A673 (cell line): ENCODE results near the gene C4orf54.

Source experiments
- CTCF ChIP-seq: fragments of 300-800, 200-600 bp; sonication (generic); conservative IDR thresholded peaks from 2 replicates; pipeline ENCODE4 v1.5.1; 2017; ENCODE audit warnings: low read depth, mild to moderate bottlenecking, antibody characterized with exemption, low read length, moderate library complexity, mixed read lengths
- EZH2 ChIP-seq: fragments of 200-600 bp; sonication (generic); IDR thresholded peaks from 2 replicates; pipeline ENCODE4 v1.6.1; 2017; ENCODE audit warnings: borderline replicate concordance, low read depth, mild to moderate bottlenecking, mixed read lengths, antibody characterized with exemption, low read length; ENCODE audit not compliant: poor library complexity, severe bottlenecking

GRCh38 chr4:99651016-99651769, 6.4 kb downstream of the C4orf54 start:
- TF ChIP-seq CTCF, result no peak
- no peak for TF ChIP-seq EZH2
